22Rv1 (cell line): Measurements from ENCODE around the gene ATG101.

ENCODE experiments used
- ZFX ChIP-seq: fragments of 450-650 bp; IDR thresholded peaks from 2 replicates; pipeline ENCODE4 v1.6.1; 2017; ENCODE audit warnings: antibody characterized with exemption, borderline replicate concordance
- TF ChIP-seq, protein P1 (sequence below): fragments of 450-650 bp; IDR thresholded peaks from 2 replicates; pipeline ENCODE4 v1.5.1; 2017; ENCODE audit warnings: mild to moderate bottlenecking

DNA sequence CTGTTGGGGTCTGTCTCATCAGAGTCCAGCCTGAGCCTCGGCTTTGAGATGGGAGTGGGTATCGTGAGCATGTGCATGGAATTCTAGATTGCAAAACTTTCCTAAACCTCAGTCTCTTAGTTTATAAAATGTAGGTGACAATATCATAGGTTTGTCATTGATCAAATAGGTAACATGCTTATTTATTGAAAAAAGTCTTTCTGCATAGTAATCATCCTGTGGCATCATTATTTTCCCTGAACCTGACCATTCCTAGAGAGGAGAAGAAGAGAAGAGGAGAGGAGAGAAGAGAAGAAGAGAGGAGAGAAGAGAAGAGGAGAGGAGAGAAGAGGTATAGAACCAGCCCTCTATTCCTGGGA, 13.8 kb downstream of the ATG101 start:
- TF ChIP-seq ZFX, result no peak
- TF ChIP-seq, protein P1, sequence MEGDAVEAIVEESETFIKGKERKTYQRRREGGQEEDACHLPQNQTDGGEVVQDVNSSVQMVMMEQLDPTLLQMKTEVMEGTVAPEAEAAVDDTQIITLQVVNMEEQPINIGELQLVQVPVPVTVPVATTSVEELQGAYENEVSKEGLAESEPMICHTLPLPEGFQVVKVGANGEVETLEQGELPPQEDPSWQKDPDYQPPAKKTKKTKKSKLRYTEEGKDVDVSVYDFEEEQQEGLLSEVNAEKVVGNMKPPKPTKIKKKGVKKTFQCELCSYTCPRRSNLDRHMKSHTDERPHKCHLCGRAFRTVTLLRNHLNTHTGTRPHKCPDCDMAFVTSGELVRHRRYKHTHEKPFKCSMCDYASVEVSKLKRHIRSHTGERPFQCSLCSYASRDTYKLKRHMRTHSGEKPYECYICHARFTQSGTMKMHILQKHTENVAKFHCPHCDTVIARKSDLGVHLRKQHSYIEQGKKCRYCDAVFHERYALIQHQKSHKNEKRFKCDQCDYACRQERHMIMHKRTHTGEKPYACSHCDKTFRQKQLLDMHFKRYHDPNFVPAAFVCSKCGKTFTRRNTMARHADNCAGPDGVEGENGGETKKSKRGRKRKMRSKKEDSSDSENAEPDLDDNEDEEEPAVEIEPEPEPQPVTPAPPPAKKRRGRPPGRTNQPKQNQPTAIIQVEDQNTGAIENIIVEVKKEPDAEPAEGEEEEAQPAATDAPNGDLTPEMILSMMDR, result peak; percentile 78
